ENCODE results near the gene CRYBA1. TPM values are rescaled to one million over a fixed set of nuclear protein-coding genes. Genes with fewer than 3 reads are reported as not detected.
"Not testable (repeated sequence)": the region's sequence is repeated elsewhere in the genome, so short reads cannot be mapped to it uniquely, and the experiment has no call there.

Gene CRYBA1
- total RNA-seq, 1 donor from 2014 or later: not detected

- Mint-ChIP-seq H3K27ac (ENCODE audit: unreplicated experiment) (no peak overlapping the region), H3K36me3 (ENCODE audit: low read depth, unreplicated experiment) (no peaks in the 10 kb centered on the region), H3K4me1 (ENCODE audit: low read depth, unreplicated experiment) (peaks cover 13% of the 10 kb centered on the region), H3K27me3 (ENCODE audit: low read depth, unreplicated experiment) (no peaks in the 10 kb centered on the region), H3K9me3 (ENCODE audit: unreplicated experiment) (no peaks in the 10 kb centered on the region), H3K4me3 (ENCODE audit: unreplicated experiment) (no peak overlapping the region)
- Histone ChIP-seq H3K9me3 (ENCODE audit: insufficient read depth, low read depth, low read length) (no peaks in the 10 kb centered on the region), H3K27ac (ENCODE audit: low read depth, low read length) (no peak overlapping the region), H4K20me1 (ENCODE audit: insufficient read depth, low read length) (no peaks in the 10 kb centered on the region), H3K36me3 (ENCODE audit: insufficient read depth, low read length) (no peaks in the 10 kb centered on the region), H3K4me1 (ENCODE audit: insufficient read depth, low read length) (peaks cover 3% of the 10 kb centered on the region), H3K4me2 (ENCODE audit: low read length) (peak overlapping the region; percentile 7), H3K4me3 (ENCODE audit: insufficient read depth, low read depth, low read length) (no peak overlapping the region), H2AFZ (ENCODE audit: low read depth, low read length) (no peak overlapping the region), H3K79me2 (ENCODE audit: insufficient read depth, low read length) (no peaks in the 10 kb centered on the region), H3K9ac (ENCODE audit: low read length) (no peak overlapping the region), H3K27me3 (ENCODE audit: insufficient read depth, low read length) (no peaks in the 10 kb centered on the region)
- TF ChIP-seq EZH2 (IDR thresholded peaks at IDR 0.05; ENCODE audit: insufficient read depth, low read length) (no peak), CTCF (IDR thresholded peaks at IDR 0.05; ENCODE audit: insufficient read depth, low read depth, low read length) (peak; percentile 93)
- FAIRE-seq (peak; percentile 62), DNase-seq (ENCODE audit: low read depth) (peak; percentile 59)
Observed at GRCh38 chr17:29219378-29220047, 27.1 kb upstream of the CRYBA1 start.

GRCh38 chr17:29221338-29221737 lies 25.3 kb upstream of the CRYBA1 start:
- H3K4me3 Mint-ChIP-seq (ENCODE audit: unreplicated experiment): not testable (repeated sequence)

GRCh38 chr17:29225396-29225795 lies 21.3 kb upstream of the CRYBA1 start:
- no peak overlapping the region for H3K9ac ChIP-seq (ENCODE audit: low read length)
- no peaks in the 10 kb centered on the region for H3K27me3 ChIP-seq (ENCODE audit: insufficient read depth, low read length)
- TF ChIP-seq EZH2 (IDR thresholded peaks at IDR 0.05; ENCODE audit: insufficient read depth, low read length): no peak
- TF ChIP-seq CTCF (IDR thresholded peaks at IDR 0.05; ENCODE audit: insufficient read depth, low read depth, low read length): no peak
- H3K27me3 Mint-ChIP-seq (ENCODE audit: low read depth, unreplicated experiment): peaks cover 3% of the 10 kb centered on the region
- H4K20me1 ChIP-seq (ENCODE audit: insufficient read depth, low read length): no peaks in the 10 kb centered on the region
- H3K27ac ChIP-seq (ENCODE audit: low read depth, low read length): no peak overlapping the region
- no peak overlapping the region for H3K4me3 ChIP-seq (ENCODE audit: insufficient read depth, low read depth, low read length)
- no peaks in the 10 kb centered on the region for H3K9me3 ChIP-seq (ENCODE audit: insufficient read depth, low read depth, low read length)
- H3K4me2 ChIP-seq (ENCODE audit: low read length): no peak overlapping the region
- no peak for DNase-seq (ENCODE audit: low read depth)
- no peaks in the 10 kb centered on the region for H3K79me2 ChIP-seq (ENCODE audit: insufficient read depth, low read length)
- no peak overlapping the region for H3K27ac Mint-ChIP-seq (ENCODE audit: unreplicated experiment)
- no peak overlapping the region for H3K4me3 Mint-ChIP-seq (ENCODE audit: unreplicated experiment)
- no peak overlapping the region for H2AFZ ChIP-seq (ENCODE audit: low read depth, low read length)
- no peak for FAIRE-seq
- peaks cover 4% of the 10 kb centered on the region for H3K4me1 Mint-ChIP-seq (ENCODE audit: low read depth, unreplicated experiment)
- no peaks in the 10 kb centered on the region for H3K9me3 Mint-ChIP-seq (ENCODE audit: unreplicated experiment)
- no peaks in the 10 kb centered on the region for H3K4me1 ChIP-seq (ENCODE audit: insufficient read depth, low read length)
- H3K36me3 Mint-ChIP-seq (ENCODE audit: low read depth, unreplicated experiment): no peaks in the 10 kb centered on the region
- no peaks in the 10 kb centered on the region for H3K36me3 ChIP-seq (ENCODE audit: insufficient read depth, low read length)

More at GRCh38 chr17:29221338-29221737, 25.3 kb upstream of the CRYBA1 start:
- H4K20me1 ChIP-seq (ENCODE audit: insufficient read depth, low read length); H2AFZ ChIP-seq (ENCODE audit: low read depth, low read length); H3K4me1 ChIP-seq (ENCODE audit: insufficient read depth, low read length); DNase-seq (ENCODE audit: low read depth); H3K36me3 ChIP-seq (ENCODE audit: insufficient read depth, low read length); H3K27me3 ChIP-seq (ENCODE audit: insufficient read depth, low read length); H3K79me2 ChIP-seq (ENCODE audit: insufficient read depth, low read length); H3K4me2 ChIP-seq (ENCODE audit: low read length); H3K9ac ChIP-seq (ENCODE audit: low read length); H3K27me3 Mint-ChIP-seq (ENCODE audit: low read depth, unreplicated experiment); H3K4me3 ChIP-seq (ENCODE audit: insufficient read depth, low read depth, low read length); H3K27ac ChIP-seq (ENCODE audit: low read depth, low read length); FAIRE-seq; H3K36me3 Mint-ChIP-seq (ENCODE audit: low read depth, unreplicated experiment); H3K27ac Mint-ChIP-seq (ENCODE audit: unreplicated experiment); H3K9me3 Mint-ChIP-seq (ENCODE audit: unreplicated experiment); H3K9me3 ChIP-seq (ENCODE audit: insufficient read depth, low read depth, low read length): not testable (repeated sequence)
- peaks cover 18% of the 10 kb centered on the region for H3K4me1 Mint-ChIP-seq (ENCODE audit: low read depth, unreplicated experiment)

All from astrocyte (in vitro differentiated cells and primary cell).